Muscle layer of duodenum (tissue), 2 donors: ENCODE measurements around the gene FAM98C.
"Not testable (repeated sequence)": the region's sequence is repeated elsewhere in the genome, so short reads cannot be mapped to it uniquely, and the experiment has no call there.

Source experiments
- H3K27ac ChIP-seq: one replicate; pipeline ENCODE4 v1.7.0; 2013; ENCODE audit warnings: mild to moderate bottlenecking, low read length
- H3K27me3 ChIP-seq: one replicate; pipeline ENCODE4 v1.7.0; 2013; ENCODE audit warnings: low read depth, mild to moderate bottlenecking, control low read depth, low read length
- H3K36me3 ChIP-seq, 2 donors: one replicate each; pipeline ENCODE4 v1.7.0; 2013; ENCODE audit warnings: low read length in 2 of 2, control low read depth in 1 of 2, mild to moderate bottlenecking in 1 of 2; ENCODE audit not compliant: insufficient read depth in 2 of 2, control insufficient read depth in 1 of 2
- H3K4me1 ChIP-seq, 2 donors: one replicate each; pipeline ENCODE4 v1.7.0; 2013; ENCODE audit warnings: low read length in 2 of 2, mild to moderate bottlenecking in 2 of 2, control low read depth in 1 of 2, moderate library complexity in 1 of 2; ENCODE audit not compliant: insufficient read depth in 2 of 2, control insufficient read depth in 1 of 2
- H3K4me3 ChIP-seq, 2 donors: one replicate each; pipeline ENCODE4 v1.7.0; 2013; ENCODE audit warnings: low read length in 2 of 2, low read depth in 1 of 2, mild to moderate bottlenecking in 1 of 2
- H3K9me3 ChIP-seq, 2 donors: one replicate each; pipeline ENCODE4 v1.7.0; 2013; ENCODE audit warnings: low read length in 2 of 2, control low read depth in 1 of 2, mild to moderate bottlenecking in 1 of 2; ENCODE audit not compliant: control insufficient read depth in 1 of 2
- donor health status: healthy.

Gene FAM98C

DNA sequence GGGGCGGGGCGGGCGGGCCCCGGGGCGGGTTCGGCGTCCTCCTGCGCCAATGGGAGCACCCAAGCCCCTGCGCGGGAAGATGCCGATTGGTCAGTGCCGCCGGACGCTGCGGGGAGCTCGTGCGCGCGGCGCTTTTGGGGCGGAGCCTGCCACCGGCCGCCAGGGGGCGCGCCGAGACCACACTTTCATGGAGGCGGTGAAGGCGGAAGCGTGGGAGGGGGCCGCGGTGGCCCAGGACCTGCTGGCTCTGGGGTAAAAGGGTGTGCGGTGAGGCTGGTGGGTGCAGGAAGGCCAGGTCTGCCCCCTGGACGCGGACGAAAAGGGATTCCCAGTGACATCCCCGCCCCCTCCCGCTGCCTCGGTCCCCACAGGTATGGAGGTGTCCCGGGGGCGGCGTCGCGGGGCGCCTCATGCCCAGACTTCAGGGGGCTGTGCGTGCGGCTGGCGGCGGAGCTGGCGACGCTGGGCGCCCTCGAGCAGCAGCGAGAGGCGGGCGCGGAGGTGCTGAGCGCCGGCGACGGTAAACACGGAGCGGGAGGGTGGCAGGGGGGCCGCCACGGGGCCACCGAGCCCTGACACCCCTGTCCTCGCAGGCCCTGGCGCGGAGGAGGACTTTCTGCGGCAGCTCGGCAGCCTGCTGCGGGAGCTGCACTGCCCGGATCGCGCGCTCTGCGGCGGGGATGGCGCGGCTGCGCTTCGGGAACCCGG, at the start of gene FAM98C:
Gene FAM98C (plus strand): TSS at position 127 of the 708 bp plus-strand sequence. CDS start 61 bp downstream, at position 188.
- H3K36me3 ChIP-seq: peaks cover 13 to 19% of the 10 kb centered on the region in 2 donors
- H3K27me3 ChIP-seq: peaks cover 7% of the 10 kb centered on the region
- H3K4me1 ChIP-seq: no peaks in the 10 kb centered on the region
- H3K27ac ChIP-seq: no peak within 1 kb of the TSS
- peak within 1 kb of the TSS; percentile 60 to 99 for H3K4me3 ChIP-seq
- no peaks in the 10 kb centered on the region for H3K9me3 ChIP-seq

GRCh38 chr19:38355728-38356725, 46.9 kb upstream of the FAM98C start:
- Histone ChIP-seq H3K27ac (no peak overlapping the region), H3K4me3 (no peak overlapping the region), H3K27me3 (peaks cover 30% of the 10 kb centered on the region), H3K9me3 (no peaks in the 10 kb centered on the region), H3K36me3 (no peaks in the 10 kb centered on the region), H3K4me1 (no peaks in the 10 kb centered on the region)

GRCh38 chr19:38358071-38358470, 44.8 kb upstream of the FAM98C start:
- H3K4me1 ChIP-seq: peaks cover 0 to 13% of the 10 kb centered on the region in 2 donors
- H3K4me3 ChIP-seq: no peak overlapping the region
- no peaks in the 10 kb centered on the region for H3K36me3 ChIP-seq
- no peak overlapping the region for H3K27ac ChIP-seq
- H3K27me3 ChIP-seq: peaks cover 25% of the 10 kb centered on the region
- H3K9me3 ChIP-seq: no peaks in the 10 kb centered on the region

DNA sequence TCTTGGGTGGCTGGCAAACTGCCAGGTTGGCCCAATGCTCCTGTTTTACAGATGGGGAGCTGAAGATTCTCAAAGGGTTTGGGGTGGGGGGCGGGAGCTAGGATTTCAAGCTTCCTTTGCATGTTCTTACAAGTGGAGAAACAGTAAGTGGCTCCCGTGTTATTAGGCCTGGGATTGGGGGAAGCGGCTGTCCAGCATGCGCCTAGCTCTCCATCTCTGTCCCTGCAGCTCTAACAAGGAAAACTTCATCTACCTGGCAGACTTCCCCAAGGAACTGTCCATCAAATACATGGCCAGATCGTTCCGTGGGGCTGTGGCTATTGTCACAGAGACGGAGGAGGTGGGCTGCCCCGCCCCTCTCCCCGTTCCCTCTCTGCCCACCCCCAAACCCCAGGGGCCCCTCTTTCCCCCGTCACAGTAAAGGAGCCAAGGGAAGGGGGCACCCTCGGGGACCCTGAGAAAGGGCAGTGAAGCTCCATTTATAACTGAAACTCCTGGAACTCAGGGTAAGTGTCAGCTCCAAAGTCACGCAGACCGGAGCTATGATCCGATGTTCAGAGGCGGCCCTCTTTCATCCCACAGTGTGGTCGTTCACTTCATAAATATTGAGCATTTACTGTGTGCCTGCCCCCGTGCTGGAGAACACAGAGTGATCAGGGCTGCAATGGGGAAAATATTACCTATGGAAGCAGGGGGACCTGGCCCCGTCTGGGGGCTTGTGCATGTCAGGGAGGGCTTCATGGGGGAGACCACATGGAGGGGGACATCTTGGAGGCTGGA, 43.5 kb upstream of the FAM98C start:
- Histone ChIP-seq H3K27me3 (peaks cover 25% of the 10 kb centered on the region), H3K4me1 (peaks cover 0 to 13% of the 10 kb centered on the region in 2 donors)

GRCh38 chr19:38360351-38360750, 42.5 kb upstream of the FAM98C start:
- Histone ChIP-seq H3K36me3 (no peaks in the 10 kb centered on the region), H3K4me1 (peaks cover 0 to 13% of the 10 kb centered on the region in 2 donors), H3K4me3 (no peak overlapping the region), H3K27me3 (peaks cover 25% of the 10 kb centered on the region), H3K27ac (no peak overlapping the region), H3K9me3 (no peaks in the 10 kb centered on the region)

More for the DNA sequence above, 43.5 kb upstream of the FAM98C start:
- no peaks in the 10 kb centered on the region for H3K36me3 ChIP-seq
- H3K4me3 ChIP-seq: no peak overlapping the region
- H3K9me3 ChIP-seq: no peaks in the 10 kb centered on the region
- no peak overlapping the region for H3K27ac ChIP-seq

- Histone ChIP-seq H3K27ac (no peak overlapping the region), H3K9me3 (no peaks in the 10 kb centered on the region), H3K27me3 (peaks cover 25% of the 10 kb centered on the region)
Observed at GRCh38 chr19:38360839-38361631, 41.9 kb upstream of the FAM98C start.

GRCh38 chr19:38361633-38362075, 41.2 kb upstream of the FAM98C start:
- peak overlapping the region; percentile 44 to 78 for H3K4me3 ChIP-seq
- no peaks in the 10 kb centered on the region for H3K9me3 ChIP-seq
- H3K36me3 ChIP-seq: no peaks in the 10 kb centered on the region
- H3K27ac ChIP-seq: no peak overlapping the region
- peaks cover 25% of the 10 kb centered on the region for H3K27me3 ChIP-seq
- peaks cover 0 to 13% of the 10 kb centered on the region in 2 donors for H3K4me1 ChIP-seq

More at GRCh38 chr19:38360839-38361631, 41.9 kb upstream of the FAM98C start:
- Histone ChIP-seq H3K36me3 (no peaks in the 10 kb centered on the region), H3K4me1 (peaks cover 0 to 13% of the 10 kb centered on the region in 2 donors), H3K4me3 (peak overlapping the region; percentile 44 to 78)

DNA sequence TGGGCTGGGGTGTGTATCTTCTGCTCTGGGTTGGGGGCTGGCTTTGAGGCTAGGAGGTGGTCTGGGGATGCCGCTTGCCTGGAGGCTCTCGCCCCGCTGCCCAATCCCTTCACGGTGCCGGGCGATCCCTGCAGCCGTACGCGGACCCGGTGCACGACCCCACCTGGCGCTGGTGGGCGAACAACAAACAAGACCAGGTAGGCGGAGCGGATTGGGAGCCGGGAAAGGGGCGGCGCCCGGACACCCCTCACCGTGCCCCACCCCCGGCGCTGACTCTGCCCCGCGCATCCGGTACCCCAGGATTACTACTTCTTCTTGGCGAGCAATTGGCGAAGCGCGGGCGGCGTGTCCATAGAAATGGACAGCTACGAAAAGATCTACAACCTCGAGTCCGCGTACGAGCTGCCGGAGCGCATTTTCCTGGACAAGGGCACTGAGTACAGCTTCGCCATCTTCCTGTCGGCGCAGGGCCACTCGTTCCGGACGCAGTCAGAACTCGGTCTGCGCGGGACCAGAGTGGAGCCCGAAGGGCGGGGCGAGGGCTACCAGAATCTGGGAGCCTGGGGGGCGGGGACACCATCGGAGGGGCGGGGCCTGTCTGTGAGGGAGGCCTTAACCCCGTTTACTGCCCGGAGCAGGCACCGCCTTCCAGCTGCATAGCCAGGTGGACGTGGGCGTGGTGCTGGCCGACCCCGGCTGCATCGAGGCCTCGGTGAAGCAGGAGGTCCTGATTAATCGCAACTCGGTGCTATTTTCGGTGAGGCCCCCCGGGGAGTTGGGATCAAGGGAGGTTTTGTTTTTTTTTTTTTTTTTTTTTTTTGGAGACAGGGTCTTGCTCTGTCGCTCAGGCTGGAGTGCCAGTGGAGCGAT, 40.6 kb upstream of the FAM98C start:
- H3K4me1 ChIP-seq: peaks cover 0 to 13% of the 10 kb centered on the region in 2 donors
- H3K27ac ChIP-seq: no peak overlapping the region
- no peaks in the 10 kb centered on the region for H3K36me3 ChIP-seq
- peaks cover 25% of the 10 kb centered on the region for H3K27me3 ChIP-seq
- H3K4me3 ChIP-seq: peak overlapping the region; percentile 50 to 78
- no peaks in the 10 kb centered on the region for H3K9me3 ChIP-seq

GRCh38 chr19:38362946-38363688, 39.8 kb upstream of the FAM98C start:
- not testable (repeated sequence) for H3K27ac ChIP-seq

More at GRCh38 chr19:38362946-38363688, 39.8 kb upstream of the FAM98C start:
- H3K9me3 ChIP-seq, H3K36me3 ChIP-seq, H3K4me3 ChIP-seq: not testable (repeated sequence)
- peaks cover 0 to 13% of the 10 kb centered on the region in 2 donors for H3K4me1 ChIP-seq
- peaks cover 23% of the 10 kb centered on the region for H3K27me3 ChIP-seq
